Measurements from ENCODE around the gene ADAMTSL4. TPM values are rescaled to one million over a fixed set of nuclear protein-coding genes. Genes with fewer than 3 reads are reported as not detected.
A peak's percentile ranks its signal among the peaks of the same experiment; 100 is the strongest.

Gene ADAMTSL4
- total and polyA plus RNA-seq, 2 of the 8 experiments (the other 6 are each of a cell fraction or from before 2014, with no cell fraction given): 4.2 to 5.4 TPM

DNA sequence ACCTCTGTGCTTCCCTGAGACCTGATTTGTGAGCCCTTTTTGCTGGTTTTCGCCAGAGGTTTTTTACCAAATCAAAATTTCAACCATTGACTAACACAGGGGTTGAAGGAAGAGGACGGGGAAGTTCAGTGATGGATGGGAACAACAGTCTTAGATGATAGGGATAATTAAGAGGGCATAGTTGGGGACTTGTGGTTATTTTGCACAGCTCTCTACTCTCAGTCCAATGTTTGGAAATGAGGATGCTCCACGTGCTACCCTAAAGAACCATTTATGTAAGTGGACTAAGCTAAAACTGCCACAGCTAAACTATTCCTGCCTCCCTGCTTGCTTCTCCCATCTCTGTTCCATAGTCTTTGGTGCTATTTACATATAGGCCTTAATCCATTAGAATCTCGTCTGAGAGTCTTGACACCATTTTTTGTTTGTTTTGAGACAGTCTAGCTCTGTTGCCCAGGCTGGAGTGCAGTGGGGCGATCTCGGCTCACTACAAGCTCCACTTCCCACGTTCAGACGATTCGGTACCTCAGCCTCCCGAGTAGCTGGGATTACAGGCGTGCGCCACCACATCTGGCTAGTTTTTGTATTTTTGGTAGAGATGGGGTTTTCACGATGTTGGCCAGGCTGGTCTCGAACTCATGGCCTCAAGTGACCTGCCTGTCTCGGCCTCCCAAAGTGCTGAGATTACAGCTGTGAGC, 30.9 kb downstream of the ADAMTSL4 start:
- Histone ChIP-seq H3K23ac (ENCODE audit: insufficient read length) (no peak overlapping the region), H3K9me3 (ENCODE audit: insufficient read depth in 2 of 2, low read depth in 1 of 2, low read length in 1 of 2) (no peaks in the 10 kb centered on the region), H3K27ac (ENCODE audit: low read depth, low read length) (peak overlapping the region; percentile 74), H3K4me1 (replicated peaks in 1 of 4; ENCODE audit: control insufficient read depth in 3 of 4, insufficient read depth in 4 of 4, low read length in 3 of 4) (peaks cover 0 to 13% (median 10%) of the 10 kb centered on the region in 4 experiments; a peak in 5 of 7 replicates), H2AK5ac (ENCODE audit: low read depth, low read length) (peak overlapping the region; percentile 83), H4K91ac (replicated peaks; ENCODE audit: insufficient read length, low read length) (peak overlapping the region; percentile 56), H3K4me3 (ENCODE audit: extremely low read depth in 1 of 4, insufficient read depth in 2 of 4, low read depth in 3 of 4, low read length in 4 of 4) (peak overlapping the region; percentile 46 to 100 (median 81)), H3K18ac (ENCODE audit: extremely low read depth, low read length) (peak overlapping the region; percentile 99), H3K4ac (replicated peaks; ENCODE audit: insufficient read length, low read depth, low read length) (peak overlapping the region; percentile 41), H2BK5ac (ENCODE audit: low read depth, low read length) (peak overlapping the region; percentile 22), H3K27me3 (replicated peaks in 1 of 4; ENCODE audit: control insufficient read depth in 3 of 4, extremely low read depth in 1 of 4, insufficient read depth in 3 of 4, low read length in 3 of 4) (no peaks in the 10 kb centered on the region), H3K9ac (replicated peaks in 1 of 4; ENCODE audit: extremely low read depth in 1 of 4, low read depth in 3 of 4, low read length in 3 of 4) (peak overlapping the region; percentile 75 to 93 (median 82)), H3K23me2 (ENCODE audit: low read depth, low read length) (peaks cover 9% of the 10 kb centered on the region), H4K20me1 (replicated peaks in 1 of 2; ENCODE audit: control insufficient read depth in 1 of 2, insufficient read depth in 2 of 2, low read length in 2 of 2) (peaks cover 23 to 28% of the 10 kb centered on the region in 2 experiments), H2BK20ac (ENCODE audit: low read length) (no peak overlapping the region), H2BK15ac (ENCODE audit: low read length) (peak overlapping the region; percentile 46), H3K36me3 (ENCODE audit: control insufficient read depth in 2 of 4, insufficient read depth in 4 of 4, low read length in 3 of 4) (peaks cover 19 to 37% (median 25%) of the 10 kb centered on the region in 4 experiments), H4K8ac (ENCODE audit: extremely low read depth, insufficient read depth, low read length) (peak overlapping the region; percentile 29; the same call in 1 of the 2 replicates), H2BK12ac (ENCODE audit: low read depth, low read length) (peak overlapping the region; percentile 5; the same call in 1 of the 2 replicates), H3K56ac (replicated peaks; ENCODE audit: insufficient read length, low read depth, low read length) (peak overlapping the region; percentile 52), H2BK120ac (replicated peaks; ENCODE audit: low read depth, low read length) (no peak overlapping the region), H4K5ac (ENCODE audit: insufficient read length, low read depth, low read length) (peak overlapping the region; percentile 78), H2AFZ (ENCODE audit: low read length) (no peak overlapping the region), H3K79me2 (ENCODE audit: control insufficient read depth in 1 of 2, insufficient read depth in 2 of 2, low read length in 2 of 2) (peaks cover 32 to 41% of the 10 kb centered on the region in 2 experiments), H3K14ac (ENCODE audit: insufficient read length) (peak overlapping the region; percentile 19), H3K79me1 (ENCODE audit: low read depth, low read length) (no peaks in the 10 kb centered on the region), H3K4me2 (ENCODE audit: insufficient read depth in 1 of 2, low read depth in 2 of 2, low read length in 2 of 2) (peak overlapping the region; percentile 69 to 72)
- no peak for DNase-seq (ENCODE audit: low read depth in 1 of 2, low spot score in 2 of 2)
- no peak for FAIRE-seq
- whole genome bisulfite sequencing, 2 experiments (ENCODE audit: extremely low coverage in 1 of 2, insufficient coverage in 1 of 2, insufficient read length in 1 of 2, insufficient replicate concordance in 2 of 2, low coverage in 1 of 2, low lambda C conversion rate in 2 of 2, missing lambda C conversion rate in 1 of 2): 72% methylated on average over 14 of the region's 15 CpGs; no CpG with 5 or more reads in 1 of the 2 experiments
- CTCF ChIA-PET (ENCODE audit: partially characterized antibody): interaction anchor here (0.6 to 3.5 kb wide), 12 partner anchors 8 to 186 kb away, joined by 3 to 29 read pairs (median 4); no protein-coding TSS in a partner anchor
- POLR2A ChIA-PET (ENCODE audit: partially characterized antibody): interaction anchor here (0.7 to 43.7 kb wide), 32 partner anchors 9 to 1017 kb away, joined by 3 to 1380 read pairs (median 6); partner anchors contain the start of genes ADAMTSL4, ANXA9, CTSK and ENSA
- TF ChIP-seq TEAD4 (IDR thresholded peaks at IDR 0.05; ENCODE audit: low read depth, low read length) (no peak), RAD21 (IDR thresholded peaks at IDR 0.05 in 1 of 2, conservative IDR thresholded peaks at IDR 0.05 in 1 of 2; ENCODE audit: low read depth in 2 of 2, low read length in 2 of 2) (no peak), FOSL1 (IDR thresholded peaks at IDR 0.05; ENCODE audit: insufficient read depth, low read depth, low read length) (no peak), SP2 (IDR thresholded peaks at IDR 0.05; ENCODE audit: low read length) (no peak), EZH2 (IDR thresholded peaks at IDR 0.05; ENCODE audit: low read depth, low read length, severe bottlenecking) (no peak), MAX (IDR thresholded peaks at IDR 0.05) (no peak), SRF (IDR thresholded peaks at IDR 0.05; ENCODE audit: low read depth, low read length) (no peak), RXRA (IDR thresholded peaks at IDR 0.05; ENCODE audit: insufficient read depth, low read depth, low read length) (no peak), SIX5 (IDR thresholded peaks at IDR 0.05; ENCODE audit: low read depth, low read length) (no peak), NANOG (IDR thresholded peaks at IDR 0.05; ENCODE audit: insufficient read depth, low read depth, low read length, poor library complexity, severe bottlenecking) (no peak), SIRT6 (IDR thresholded peaks at IDR 0.05; ENCODE audit: low read length) (no peak), SP4 (IDR thresholded peaks at IDR 0.05; ENCODE audit: low read length) (no peak)
